Measurements from ENCODE around the gene BORA. TPM values are rescaled to one million over a fixed set of nuclear protein-coding genes. Genes with fewer than 3 reads are reported as not detected.

Gene BORA
- total RNA-seq, 2 donors from 2014 or later = 1.3 to 1.9 TPM

DNA sequence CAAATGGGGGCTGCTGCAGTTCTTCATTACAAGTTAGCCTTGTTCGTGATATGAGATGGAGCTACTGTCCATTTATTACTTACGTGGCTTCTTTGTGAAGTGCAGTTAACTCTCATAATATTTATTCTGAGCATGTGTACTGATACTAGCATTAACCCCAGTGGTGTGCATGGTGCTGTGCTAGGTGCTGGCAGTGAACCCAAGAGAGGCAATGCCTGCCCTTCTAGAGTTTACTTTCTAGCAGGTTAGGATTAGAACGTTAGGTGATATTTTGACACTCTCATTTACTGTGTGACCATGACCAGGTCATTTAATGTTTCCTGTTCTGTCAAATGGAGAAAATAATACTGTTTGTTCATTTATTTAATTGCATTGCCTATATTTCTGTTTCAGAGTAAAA, 71.1 kb downstream of the BORA start:
- no peaks in the 10 kb centered on the region for H3K4me1 ChIP-seq
- TF ChIP-seq, protein P1, sequence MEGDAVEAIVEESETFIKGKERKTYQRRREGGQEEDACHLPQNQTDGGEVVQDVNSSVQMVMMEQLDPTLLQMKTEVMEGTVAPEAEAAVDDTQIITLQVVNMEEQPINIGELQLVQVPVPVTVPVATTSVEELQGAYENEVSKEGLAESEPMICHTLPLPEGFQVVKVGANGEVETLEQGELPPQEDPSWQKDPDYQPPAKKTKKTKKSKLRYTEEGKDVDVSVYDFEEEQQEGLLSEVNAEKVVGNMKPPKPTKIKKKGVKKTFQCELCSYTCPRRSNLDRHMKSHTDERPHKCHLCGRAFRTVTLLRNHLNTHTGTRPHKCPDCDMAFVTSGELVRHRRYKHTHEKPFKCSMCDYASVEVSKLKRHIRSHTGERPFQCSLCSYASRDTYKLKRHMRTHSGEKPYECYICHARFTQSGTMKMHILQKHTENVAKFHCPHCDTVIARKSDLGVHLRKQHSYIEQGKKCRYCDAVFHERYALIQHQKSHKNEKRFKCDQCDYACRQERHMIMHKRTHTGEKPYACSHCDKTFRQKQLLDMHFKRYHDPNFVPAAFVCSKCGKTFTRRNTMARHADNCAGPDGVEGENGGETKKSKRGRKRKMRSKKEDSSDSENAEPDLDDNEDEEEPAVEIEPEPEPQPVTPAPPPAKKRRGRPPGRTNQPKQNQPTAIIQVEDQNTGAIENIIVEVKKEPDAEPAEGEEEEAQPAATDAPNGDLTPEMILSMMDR (IDR thresholded peaks at IDR 0.05) = no peak
- no peak overlapping the region for H3K27ac ChIP-seq
- peaks cover 16% of the 10 kb centered on the region for H3K36me3 ChIP-seq
- H3K4me3 ChIP-seq = no peak overlapping the region
- no peak for DNase-seq (ENCODE audit: low spot score)
- H3K9me3 ChIP-seq = no peaks in the 10 kb centered on the region
- no peaks in the 10 kb centered on the region for H3K27me3 ChIP-seq

DNA sequence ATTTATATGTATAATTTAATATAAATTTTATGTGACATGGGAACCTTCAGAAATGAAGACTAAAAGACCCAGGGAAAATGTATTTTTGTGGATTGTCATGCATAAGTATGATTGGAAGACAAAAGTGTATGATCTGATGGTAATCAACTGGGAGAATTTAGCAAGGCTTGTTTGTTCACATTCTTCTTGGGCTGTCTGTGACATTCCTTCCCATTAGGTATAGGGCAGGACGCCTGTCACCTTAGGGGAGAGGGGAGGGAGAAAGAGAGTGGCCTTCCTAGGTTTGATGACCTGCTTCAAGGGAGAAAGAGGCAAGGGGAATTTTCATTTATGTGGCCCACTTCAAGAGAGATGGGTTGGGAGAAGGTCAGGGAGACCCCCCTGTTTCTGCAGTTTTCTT, 76.6 kb downstream of the BORA start:
- no peak overlapping the region for H3K4me3 ChIP-seq
- no peak overlapping the region for H3K27ac ChIP-seq
- H3K36me3 ChIP-seq = peaks cover 8% of the 10 kb centered on the region
- no peaks in the 10 kb centered on the region for H3K27me3 ChIP-seq
- H3K4me1 ChIP-seq = no peaks in the 10 kb centered on the region
- TF ChIP-seq, protein P1 (IDR thresholded peaks at IDR 0.05) = no peak
- DNase-seq (ENCODE audit: low spot score) = no peak
- H3K9me3 ChIP-seq = no peaks in the 10 kb centered on the region

Other genes with a start within 250 kb of the BORA start
- 10 to 100 TPM in 1 of 2 donors, 1 to 10 TPM in 1; 4.6 to 10.1 TPM for gene MZT1, start 294 bp upstream of the BORA start, total RNA-seq
- 10 to 100 TPM; 10.5 to 12.3 TPM for gene DIS3, start 54.0 kb downstream of the BORA start, total RNA-seq
- gene PIBF1, start 54.2 kb downstream of the BORA start, total RNA-seq = 10 to 100 TPM in 1 of 2 donors, 1 to 10 TPM in 1; 9.4 to 17.1 TPM